Measurements from ENCODE around the gene DAPK1.

Gene DAPK1

GRCh38 chr9:87520172-87520683 lies 22.6 kb downstream of the DAPK1 start:
- no peaks in the 10 kb centered on the region for H3K4me1 ChIP-seq (ENCODE audit: control insufficient read depth, insufficient read depth, low read length)
- TF ChIP-seq ZNF580 (tag by site-specific recombination; IDR thresholded peaks at IDR 0.05) (no peak), ZNF645 (tag by site-specific recombination; IDR thresholded peaks at IDR 0.05) (no peak), TCF7L2 (IDR thresholded peaks at IDR 0.05; ENCODE audit: borderline replicate concordance, low read depth, low read length) (no peak), ZNF302 (tag by site-specific recombination; IDR thresholded peaks at IDR 0.05; ENCODE audit: low read depth) (no peak), ZBTB20 (tag by site-specific recombination; IDR thresholded peaks at IDR 0.05) (no peak), PATZ1 (tag by site-specific recombination; IDR thresholded peaks at IDR 0.05) (no peak), EGR2 (tag by site-specific recombination; IDR thresholded peaks at IDR 0.05; ENCODE audit: low read depth) (no peak), KLF1 (tag by site-specific recombination; IDR thresholded peaks at IDR 0.05) (no peak), ZSCAN4 (tag by site-specific recombination; IDR thresholded peaks at IDR 0.05) (no peak), ZNF280C (tag by site-specific recombination; IDR thresholded peaks at IDR 0.05) (no peak), ZBTB26 (tag by site-specific recombination; optimal IDR thresholded peaks at IDR 0.05) (no peak), ZBTB48 (tag by site-specific recombination; IDR thresholded peaks at IDR 0.05) (no peak), ZNF155 (tag by site-specific recombination; IDR thresholded peaks at IDR 0.05) (no peak), ZNF510 (tag by site-specific recombination; IDR thresholded peaks at IDR 0.05; ENCODE audit: insufficient replicate concordance) (no peak), ZNF596 (tag by site-specific recombination; IDR thresholded peaks at IDR 0.05) (no peak), ZNF488 (tag by site-specific recombination; IDR thresholded peaks at IDR 0.05) (no peak)
- ChIA-PET POLR2A (no interaction called here), CTCF (interaction anchor here (0.7 to 2.0 kb wide), 2 partner anchors 12 to 143 kb away, joined by 4 to 6 read pairs; no protein-coding TSS in a partner anchor)
- H3K27ac ChIP-seq (ENCODE audit: extremely low read depth, low read depth, low read length) = no peak overlapping the region
- no peaks in the 10 kb centered on the region for H3K9me3 ChIP-seq (ENCODE audit: control insufficient read depth, insufficient read depth, low read depth, low read length)
- H3K4me3 ChIP-seq (ENCODE audit: low read depth, low read length) = no peak overlapping the region
- peaks cover 0 to 5% of the 10 kb centered on the region in 2 experiments; a peak in 1 of 3 replicates for H3K36me3 ChIP-seq (ENCODE audit: control insufficient read depth in 2 of 2, insufficient read depth in 1 of 2, low read length in 2 of 2)
